OCI-LY1 (cell line): Measurements from ENCODE around the gene NAP1L3.

ENCODE experiments used
- EZH2 ChIP-seq: fragments of 200-600 bp; sonication (generic), shearing (Covaris generic); IDR thresholded peaks from 2 replicates; pipeline ENCODE4 v1.8.0; 2017; ENCODE audit warnings: borderline replicate concordance, mixed run types, mild to moderate bottlenecking, antibody characterized with exemption, low read length, moderate library complexity, mixed read lengths
- TF ChIP-seq, protein P1 (sequence below): fragments of 200-600 bp; sonication (generic), shearing (Covaris generic); IDR thresholded peaks from 2 replicates; pipeline ENCODE4 v1.5.1; 2017; ENCODE audit warnings: mild to moderate bottlenecking, antibody characterized with exemption, low read length, moderate library complexity, mixed read lengths

DNA sequence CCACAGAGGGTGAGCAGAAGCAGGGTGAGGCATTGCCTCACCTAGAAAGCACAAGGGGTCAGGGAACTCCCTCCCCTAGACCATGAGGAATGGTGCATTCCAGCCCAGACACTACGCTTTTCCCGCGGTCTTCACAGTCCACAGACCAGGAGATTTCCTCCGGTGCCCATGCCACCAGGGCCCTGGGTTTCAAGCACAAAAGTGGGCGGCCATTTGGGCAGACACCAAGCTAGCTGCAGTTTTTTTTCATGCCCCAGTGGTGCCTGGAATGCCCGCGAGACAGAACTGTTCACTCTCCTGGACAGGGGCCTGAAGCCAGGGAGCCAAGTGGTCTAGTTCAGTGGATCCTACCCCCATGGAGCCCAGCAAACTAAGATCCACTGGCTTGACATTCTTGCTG lies 12.8 kb downstream of the NAP1L3 start:
- TF ChIP-seq, protein P1, sequence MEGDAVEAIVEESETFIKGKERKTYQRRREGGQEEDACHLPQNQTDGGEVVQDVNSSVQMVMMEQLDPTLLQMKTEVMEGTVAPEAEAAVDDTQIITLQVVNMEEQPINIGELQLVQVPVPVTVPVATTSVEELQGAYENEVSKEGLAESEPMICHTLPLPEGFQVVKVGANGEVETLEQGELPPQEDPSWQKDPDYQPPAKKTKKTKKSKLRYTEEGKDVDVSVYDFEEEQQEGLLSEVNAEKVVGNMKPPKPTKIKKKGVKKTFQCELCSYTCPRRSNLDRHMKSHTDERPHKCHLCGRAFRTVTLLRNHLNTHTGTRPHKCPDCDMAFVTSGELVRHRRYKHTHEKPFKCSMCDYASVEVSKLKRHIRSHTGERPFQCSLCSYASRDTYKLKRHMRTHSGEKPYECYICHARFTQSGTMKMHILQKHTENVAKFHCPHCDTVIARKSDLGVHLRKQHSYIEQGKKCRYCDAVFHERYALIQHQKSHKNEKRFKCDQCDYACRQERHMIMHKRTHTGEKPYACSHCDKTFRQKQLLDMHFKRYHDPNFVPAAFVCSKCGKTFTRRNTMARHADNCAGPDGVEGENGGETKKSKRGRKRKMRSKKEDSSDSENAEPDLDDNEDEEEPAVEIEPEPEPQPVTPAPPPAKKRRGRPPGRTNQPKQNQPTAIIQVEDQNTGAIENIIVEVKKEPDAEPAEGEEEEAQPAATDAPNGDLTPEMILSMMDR: no peak
- no peak for TF ChIP-seq EZH2
